Measurements from ENCODE around the gene EEF1E1.

EEF1E1 gene

DNA sequence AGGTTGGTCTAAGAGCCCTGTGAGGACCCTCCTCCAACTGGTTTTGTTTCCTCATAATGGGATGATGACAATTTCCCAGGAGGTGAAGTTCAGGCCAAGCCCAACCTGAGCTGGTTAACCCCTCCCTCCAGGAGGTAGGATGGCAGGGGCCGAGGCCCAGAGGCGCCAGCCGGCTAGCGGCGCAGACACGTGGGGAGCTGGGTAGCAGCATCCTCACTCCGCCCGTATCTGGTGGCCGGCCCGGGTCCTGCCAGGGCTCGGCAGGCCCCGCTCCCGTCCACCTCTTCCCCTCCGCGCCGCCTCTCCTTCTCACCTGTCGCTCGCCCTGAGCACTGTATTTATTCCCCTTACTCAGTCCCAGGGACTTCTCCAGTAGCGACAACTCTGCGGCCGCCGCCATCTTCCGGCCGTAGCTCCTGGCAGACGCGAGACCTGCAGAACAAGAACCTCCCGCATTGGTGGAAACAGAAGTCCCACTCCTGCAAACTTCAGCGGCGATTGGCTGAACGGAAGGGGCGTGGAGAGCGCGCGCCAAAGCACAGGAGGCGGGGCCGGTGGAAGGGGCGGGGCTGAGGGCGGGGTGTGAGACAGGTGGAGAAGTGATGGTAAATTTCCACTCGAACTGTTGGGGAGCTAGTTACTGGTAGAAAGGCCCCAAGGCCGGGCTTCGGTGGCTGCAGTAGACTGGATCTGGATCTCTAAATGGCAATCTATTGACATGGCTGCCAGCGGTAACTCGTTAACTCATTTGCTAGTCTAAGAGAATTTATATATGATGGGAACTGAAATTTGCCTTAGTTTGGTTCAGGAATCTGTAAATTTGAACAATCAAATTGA, at the start of gene EEF1E1:
TSS of gene EEF1E1 (minus strand) at position 427 of the 837 bp plus-strand sequence. CDS start at position 400, 27 bp downstream.
- ATAC-seq (ENCODE audit: insufficient read depth, low read depth) (peak; percentile 97), DNase-seq (peak; percentile 89)
- TF ChIP-seq CTCF (IDR thresholded peaks at IDR 0.05; ENCODE audit: borderline replicate concordance, extremely low read depth, low read length, poor library complexity, severe bottlenecking) (no peak), EZH2 (IDR thresholded peaks at IDR 0.05; ENCODE audit: borderline replicate concordance, low read depth, low read length, severe bottlenecking) (no peak)
- Histone ChIP-seq H2AFZ (ENCODE audit: low read depth, low read length) (peak within 1 kb of the TSS; percentile 72), H3K27ac (ENCODE audit: low read length) (peak within 1 kb of the TSS; percentile 47), H3K4me1 (ENCODE audit: insufficient read depth, low read length) (peaks cover 24% of the 10 kb centered on the region), H4K20me1 (ENCODE audit: insufficient read depth, low read length) (no peaks in the 10 kb centered on the region), H3K4me3 (ENCODE audit: low read depth in 1 of 2, low read length in 2 of 2) (peak within 1 kb of the TSS; percentile 50 to 89; a peak in 3 of 4 replicates), H3K27me3 (ENCODE audit: insufficient read depth, low read length, poor library complexity) (no peaks in the 10 kb centered on the region), H3K79me2 (ENCODE audit: insufficient read depth, low read length) (peaks cover 45% of the 10 kb centered on the region), H3K36me3 (ENCODE audit: insufficient read depth, low read length) (no peaks in the 10 kb centered on the region; the same call in 1 of the 2 replicates), H3K9ac (ENCODE audit: low read depth, low read length) (peak within 1 kb of the TSS; percentile 64), H3K9me3 (ENCODE audit: insufficient read depth, low read length, severe bottlenecking) (no peaks in the 10 kb centered on the region), H3K4me2 (ENCODE audit: insufficient read depth, low read length) (peak within 1 kb of the TSS; percentile 67)

DNA sequence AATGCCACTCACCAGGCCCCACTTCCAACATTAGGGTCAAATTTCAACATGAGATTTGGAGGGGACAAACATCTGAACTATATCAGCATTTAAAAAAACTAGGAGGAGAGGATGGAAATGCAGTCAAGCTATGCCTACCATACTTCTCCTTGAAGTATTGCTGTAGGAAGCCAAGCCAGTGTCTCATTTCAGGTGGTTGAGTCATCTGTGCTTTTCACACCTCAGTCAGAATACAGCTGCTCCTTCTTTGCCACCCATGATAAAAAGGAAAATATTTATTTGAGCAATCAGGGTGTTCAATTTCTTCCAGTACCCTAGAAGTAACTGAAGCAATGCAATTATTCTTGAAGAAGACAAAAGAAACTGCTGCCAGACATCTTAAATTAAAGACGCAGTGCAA, 47.0 kb upstream of the EEF1E1 start:
- no peaks in the 10 kb centered on the region for H3K79me2 ChIP-seq (ENCODE audit: insufficient read depth, low read length)
- no peaks in the 10 kb centered on the region for H3K4me1 ChIP-seq (ENCODE audit: insufficient read depth, low read length)
- no peak overlapping the region for H3K4me2 ChIP-seq (ENCODE audit: insufficient read depth, low read length)
- H3K9ac ChIP-seq (ENCODE audit: low read depth, low read length): no peak overlapping the region
- H3K9me3 ChIP-seq (ENCODE audit: insufficient read depth, low read length, severe bottlenecking): no peaks in the 10 kb centered on the region
- no peaks in the 10 kb centered on the region for H3K36me3 ChIP-seq (ENCODE audit: insufficient read depth, low read length)
- H3K4me3 ChIP-seq (ENCODE audit: low read depth in 1 of 2, low read length in 2 of 2): no peak overlapping the region
- TF ChIP-seq CTCF (IDR thresholded peaks at IDR 0.05; ENCODE audit: borderline replicate concordance, extremely low read depth, low read length, poor library complexity, severe bottlenecking): no peak
- no peak for TF ChIP-seq EZH2 (IDR thresholded peaks at IDR 0.05; ENCODE audit: borderline replicate concordance, low read depth, low read length, severe bottlenecking)
- no peaks in the 10 kb centered on the region for H3K27me3 ChIP-seq (ENCODE audit: insufficient read depth, low read length, poor library complexity)
- H3K27ac ChIP-seq (ENCODE audit: low read length): no peak overlapping the region
- ATAC-seq (ENCODE audit: insufficient read depth, low read depth) (no peak), DNase-seq (no peak)
- H2AFZ ChIP-seq (ENCODE audit: low read depth, low read length): no peak overlapping the region
- H4K20me1 ChIP-seq (ENCODE audit: insufficient read depth, low read length): no peaks in the 10 kb centered on the region

- Histone ChIP-seq H3K27me3 (ENCODE audit: insufficient read depth, low read length, poor library complexity) (peaks cover 3% of the 10 kb centered on the region), H3K4me2 (ENCODE audit: insufficient read depth, low read length) (no peak overlapping the region), H3K4me3 (ENCODE audit: low read depth in 1 of 2, low read length in 2 of 2) (no peak overlapping the region), H3K9ac (ENCODE audit: low read depth, low read length) (no peak overlapping the region), H2AFZ (ENCODE audit: low read depth, low read length) (no peak overlapping the region), H3K4me1 (ENCODE audit: insufficient read depth, low read length) (no peaks in the 10 kb centered on the region), H3K9me3 (ENCODE audit: insufficient read depth, low read length, severe bottlenecking) (no peaks in the 10 kb centered on the region), H4K20me1 (ENCODE audit: insufficient read depth, low read length) (no peaks in the 10 kb centered on the region), H3K27ac (ENCODE audit: low read length) (no peak overlapping the region), H3K79me2 (ENCODE audit: insufficient read depth, low read length) (no peaks in the 10 kb centered on the region), H3K36me3 (ENCODE audit: insufficient read depth, low read length) (no peaks in the 10 kb centered on the region)
- DNase-seq (no peak), ATAC-seq (ENCODE audit: insufficient read depth, low read depth) (no peak)
- TF ChIP-seq EZH2 (IDR thresholded peaks at IDR 0.05; ENCODE audit: borderline replicate concordance, low read depth, low read length, severe bottlenecking): no peak
- no peak for TF ChIP-seq CTCF (IDR thresholded peaks at IDR 0.05; ENCODE audit: borderline replicate concordance, extremely low read depth, low read length, poor library complexity, severe bottlenecking)
These were observed 41.6 kb upstream of the EEF1E1 start for GRCh38 chr6:8143945-8144344.
